Measurements from ENCODE around the gene PPIF.

Gene PPIF

DNA sequence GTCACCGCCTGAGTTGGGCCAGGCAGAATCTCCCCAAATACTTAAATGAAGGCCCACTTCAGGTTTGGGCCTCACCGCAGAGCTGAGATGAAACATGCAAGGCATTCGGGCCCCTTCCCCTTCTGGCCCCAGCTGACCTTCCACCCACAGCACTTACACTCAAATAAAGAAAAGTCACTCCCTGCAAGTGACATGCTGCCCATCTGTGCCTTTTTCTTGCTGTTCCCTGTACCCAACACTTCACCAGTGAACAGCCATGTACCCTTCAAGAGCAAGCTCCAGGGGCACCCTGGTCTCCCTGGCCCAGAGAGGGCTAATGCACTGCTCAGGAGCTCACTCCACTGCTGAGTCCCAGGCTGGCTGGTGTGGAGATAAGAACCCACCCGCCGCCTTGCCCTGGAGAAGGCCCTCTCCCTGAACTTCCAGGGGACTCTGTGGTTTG is 57.4 kb downstream of the PPIF start:
- no peak for DNase-seq

Data from stimulated activated CD4-positive, alpha-beta T cell treated with anti-CD3 and anti-CD28 coated beads, Interleukin-4, amount 100 ng/mL, for 24 hours (primary cell).